ENCODE results near the gene UBE2G2.

Gene UBE2G2

DNA sequence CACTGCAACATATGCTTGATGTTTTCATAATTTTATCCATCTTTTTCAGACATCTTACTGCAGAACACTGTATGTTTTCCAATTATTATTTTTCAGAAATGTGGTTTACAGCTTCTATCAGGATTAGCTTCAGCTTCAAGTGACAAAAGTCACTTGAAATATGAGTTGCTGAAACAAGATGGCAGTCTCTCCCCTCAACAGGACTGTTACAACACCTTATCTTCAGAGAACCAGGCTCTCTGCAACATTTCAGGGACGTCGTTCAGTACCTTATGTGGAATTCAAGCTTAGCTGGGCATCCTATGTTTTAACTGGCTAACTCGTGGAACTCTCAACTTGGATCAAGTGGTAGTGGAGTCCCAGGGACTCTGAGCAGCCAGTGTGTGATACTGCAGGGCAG lies 2.0 kb upstream of the UBE2G2 start:
- Histone ChIP-seq H3K27ac (ENCODE audit: low read depth in 2 of 2, low read length in 2 of 2) (no peak overlapping the region), H3K36me3 (ENCODE audit: control insufficient read depth in 2 of 2, insufficient read depth in 2 of 2, low read length in 2 of 2) (peaks cover 25 to 38% of the 10 kb centered on the region in 2 donors), H3K9ac (ENCODE audit: low read depth in 1 of 2, low read length in 2 of 2) (no peak overlapping the region), H3K4me1 (ENCODE audit: control insufficient read depth in 2 of 2, insufficient read depth in 2 of 2, low read length in 2 of 2) (peaks cover 21 to 23% of the 10 kb centered on the region in 2 donors), H3K9me3 (ENCODE audit: control insufficient read depth in 2 of 2, low read length in 2 of 2) (no peaks in the 10 kb centered on the region), H3K4me3 (ENCODE audit: low read length in 2 of 2) (no peak overlapping the region), H3K27me3 (ENCODE audit: control insufficient read depth in 2 of 2, insufficient read depth in 2 of 2, low read length in 2 of 2) (no peaks in the 10 kb centered on the region)

DNA sequence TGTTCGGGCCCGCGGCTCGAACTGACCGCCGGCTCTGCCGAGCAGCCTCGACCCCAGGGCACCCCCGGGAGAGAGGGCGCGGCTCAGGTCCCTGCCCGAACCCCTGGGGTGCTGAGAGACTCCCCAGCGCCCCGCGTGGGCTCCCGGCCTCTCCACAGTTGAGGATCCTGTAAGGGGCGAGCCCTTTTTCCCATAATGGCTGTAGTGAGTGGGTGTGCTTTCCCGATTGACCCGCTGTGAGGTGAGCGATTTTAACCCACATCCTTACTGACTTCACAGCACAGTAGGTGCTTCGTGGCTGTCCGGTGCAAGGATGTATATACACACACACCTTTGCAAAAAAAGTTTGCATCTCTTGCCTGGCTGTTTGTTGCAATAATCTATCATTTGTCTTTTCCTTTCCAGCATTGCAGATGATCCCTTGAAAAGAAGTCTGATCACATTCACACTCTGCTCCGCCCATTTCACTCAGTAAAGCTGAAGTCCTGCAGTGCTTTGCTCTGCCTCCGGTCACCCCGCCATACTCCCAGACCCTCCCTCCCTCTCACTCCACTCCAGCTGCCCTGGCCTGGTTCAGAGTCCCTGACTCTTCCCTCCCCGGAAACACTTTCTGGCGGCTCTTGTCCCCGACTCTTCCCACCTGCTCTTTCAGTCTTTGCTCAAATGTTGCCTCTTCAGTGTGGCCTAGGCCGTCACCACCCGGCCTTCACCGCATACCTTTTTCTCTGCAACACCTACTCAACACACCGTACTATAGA lies 955 bp upstream of the UBE2G2 start:
- no peak overlapping the region for H3K27ac ChIP-seq (ENCODE audit: low read depth in 2 of 2, low read length in 2 of 2)
- peak overlapping the region; percentile 26 to 84 for H3K9ac ChIP-seq (ENCODE audit: low read depth in 1 of 2, low read length in 2 of 2)
- peaks cover 21 to 23% of the 10 kb centered on the region in 2 donors for H3K4me1 ChIP-seq (ENCODE audit: control insufficient read depth in 2 of 2, insufficient read depth in 2 of 2, low read length in 2 of 2)
- H3K4me3 ChIP-seq (ENCODE audit: low read length in 2 of 2) = peak overlapping the region; percentile 74 to 85
- H3K9me3 ChIP-seq (ENCODE audit: control insufficient read depth in 2 of 2, low read length in 2 of 2) = no peaks in the 10 kb centered on the region
- H3K36me3 ChIP-seq (ENCODE audit: control insufficient read depth in 2 of 2, insufficient read depth in 2 of 2, low read length in 2 of 2) = peaks cover 26 to 43% of the 10 kb centered on the region in 2 donors
- no peaks in the 10 kb centered on the region for H3K27me3 ChIP-seq (ENCODE audit: control insufficient read depth in 2 of 2, insufficient read depth in 2 of 2, low read length in 2 of 2)

GRCh38 chr21:44800971-44801467 lies 601 bp downstream of the UBE2G2 start:
- Histone ChIP-seq H3K9ac (ENCODE audit: low read depth in 1 of 2, low read length in 2 of 2) (peak overlapping the region; percentile 54 to 84), H3K27me3 (ENCODE audit: control insufficient read depth in 2 of 2, insufficient read depth in 2 of 2, low read length in 2 of 2) (no peaks in the 10 kb centered on the region), H3K4me1 (ENCODE audit: control insufficient read depth in 2 of 2, insufficient read depth in 2 of 2, low read length in 2 of 2) (peaks cover 21 to 23% of the 10 kb centered on the region in 2 donors), H3K27ac (ENCODE audit: low read depth in 2 of 2, low read length in 2 of 2) (no peak overlapping the region), H3K36me3 (ENCODE audit: control insufficient read depth in 2 of 2, insufficient read depth in 2 of 2, low read length in 2 of 2) (peaks cover 15 to 29% of the 10 kb centered on the region in 2 donors), H3K9me3 (ENCODE audit: control insufficient read depth in 2 of 2, low read length in 2 of 2) (no peaks in the 10 kb centered on the region), H3K4me3 (ENCODE audit: low read length in 2 of 2) (peak overlapping the region; percentile 74 to 85)

- peak overlapping the region; percentile 74 to 85 for H3K4me3 ChIP-seq (ENCODE audit: low read length in 2 of 2)
- peaks cover 21 to 23% of the 10 kb centered on the region in 2 donors for H3K4me1 ChIP-seq (ENCODE audit: control insufficient read depth in 2 of 2, insufficient read depth in 2 of 2, low read length in 2 of 2)
- H3K9ac ChIP-seq (ENCODE audit: low read depth in 1 of 2, low read length in 2 of 2) = no peak overlapping the region
- H3K27ac ChIP-seq (ENCODE audit: low read depth in 2 of 2, low read length in 2 of 2) = no peak overlapping the region
- no peaks in the 10 kb centered on the region for H3K9me3 ChIP-seq (ENCODE audit: control insufficient read depth in 2 of 2, low read length in 2 of 2)
- peaks cover 8 to 21% of the 10 kb centered on the region in 2 donors for H3K36me3 ChIP-seq (ENCODE audit: control insufficient read depth in 2 of 2, insufficient read depth in 2 of 2, low read length in 2 of 2)
- H3K27me3 ChIP-seq (ENCODE audit: control insufficient read depth in 2 of 2, insufficient read depth in 2 of 2, low read length in 2 of 2) = no peaks in the 10 kb centered on the region
Measured at GRCh38 chr21:44800103-44800502, 1.5 kb downstream of the UBE2G2 start.

GRCh38 chr21:44799646-44800045 lies 2.0 kb downstream of the UBE2G2 start:
- no peak overlapping the region for H3K9ac ChIP-seq (ENCODE audit: low read depth in 1 of 2, low read length in 2 of 2)
- no peak overlapping the region for H3K4me3 ChIP-seq (ENCODE audit: low read length in 2 of 2)

GRCh38 chr21:44797775-44798174 lies 3.8 kb downstream of the UBE2G2 start:
- Histone ChIP-seq H3K9me3 (ENCODE audit: control insufficient read depth in 2 of 2, low read length in 2 of 2) (no peaks in the 10 kb centered on the region), H3K4me3 (ENCODE audit: low read length in 2 of 2) (no peak overlapping the region), H3K4me1 (ENCODE audit: control insufficient read depth in 2 of 2, insufficient read depth in 2 of 2, low read length in 2 of 2) (peaks cover 19 to 23% of the 10 kb centered on the region in 2 donors), H3K36me3 (ENCODE audit: control insufficient read depth in 2 of 2, insufficient read depth in 2 of 2, low read length in 2 of 2) (peaks cover 3 to 16% of the 10 kb centered on the region in 2 donors), H3K27me3 (ENCODE audit: control insufficient read depth in 2 of 2, insufficient read depth in 2 of 2, low read length in 2 of 2) (no peaks in the 10 kb centered on the region), H3K27ac (ENCODE audit: low read depth in 2 of 2, low read length in 2 of 2) (no peak overlapping the region), H3K9ac (ENCODE audit: low read depth in 1 of 2, low read length in 2 of 2) (no peak overlapping the region)

More at GRCh38 chr21:44799646-44800045, 2.0 kb downstream of the UBE2G2 start:
- Histone ChIP-seq H3K27ac (ENCODE audit: low read depth in 2 of 2, low read length in 2 of 2) (no peak overlapping the region), H3K36me3 (ENCODE audit: control insufficient read depth in 2 of 2, insufficient read depth in 2 of 2, low read length in 2 of 2) (peaks cover 3 to 16% of the 10 kb centered on the region in 2 donors), H3K4me1 (ENCODE audit: control insufficient read depth in 2 of 2, insufficient read depth in 2 of 2, low read length in 2 of 2) (peaks cover 21 to 23% of the 10 kb centered on the region in 2 donors), H3K9me3 (ENCODE audit: control insufficient read depth in 2 of 2, low read length in 2 of 2) (no peaks in the 10 kb centered on the region), H3K27me3 (ENCODE audit: control insufficient read depth in 2 of 2, insufficient read depth in 2 of 2, low read length in 2 of 2) (no peaks in the 10 kb centered on the region)

- Histone ChIP-seq H3K9ac (ENCODE audit: low read depth in 1 of 2, low read length in 2 of 2) (no peak overlapping the region), H3K4me1 (ENCODE audit: control insufficient read depth in 2 of 2, insufficient read depth in 2 of 2, low read length in 2 of 2) (peaks cover 9 to 11% of the 10 kb centered on the region in 2 donors), H3K4me3 (ENCODE audit: low read length in 2 of 2) (no peak overlapping the region), H3K27me3 (ENCODE audit: control insufficient read depth in 2 of 2, insufficient read depth in 2 of 2, low read length in 2 of 2) (no peaks in the 10 kb centered on the region), H3K9me3 (ENCODE audit: control insufficient read depth in 2 of 2, low read length in 2 of 2) (no peaks in the 10 kb centered on the region), H3K36me3 (ENCODE audit: control insufficient read depth in 2 of 2, insufficient read depth in 2 of 2, low read length in 2 of 2) (peaks cover 3 to 22% of the 10 kb centered on the region in 2 donors), H3K27ac (ENCODE audit: low read depth in 2 of 2, low read length in 2 of 2) (no peak overlapping the region)
Measured at GRCh38 chr21:44795342-44795741, 6.3 kb downstream of the UBE2G2 start.

- Histone ChIP-seq H3K9me3 (ENCODE audit: control insufficient read depth in 2 of 2, low read length in 2 of 2) (no peaks in the 10 kb centered on the region), H3K27me3 (ENCODE audit: control insufficient read depth in 2 of 2, insufficient read depth in 2 of 2, low read length in 2 of 2) (no peaks in the 10 kb centered on the region), H3K4me3 (ENCODE audit: low read length in 2 of 2) (no peak overlapping the region), H3K9ac (ENCODE audit: low read depth in 1 of 2, low read length in 2 of 2) (no peak overlapping the region), H3K4me1 (ENCODE audit: control insufficient read depth in 2 of 2, insufficient read depth in 2 of 2, low read length in 2 of 2) (peaks cover 4 to 5% of the 10 kb centered on the region in 2 donors), H3K36me3 (ENCODE audit: control insufficient read depth in 2 of 2, insufficient read depth in 2 of 2, low read length in 2 of 2) (peaks cover 3 to 17% of the 10 kb centered on the region in 2 donors), H3K27ac (ENCODE audit: low read depth in 2 of 2, low read length in 2 of 2) (no peak overlapping the region)
Measured at GRCh38 chr21:44793592-44794374, 7.8 kb downstream of the UBE2G2 start.

GRCh38 chr21:44792702-44793591 lies 8.7 kb downstream of the UBE2G2 start:
- Histone ChIP-seq H3K4me1 (ENCODE audit: control insufficient read depth in 2 of 2, insufficient read depth in 2 of 2, low read length in 2 of 2) (peaks cover 4 to 5% of the 10 kb centered on the region in 2 donors), H3K27me3 (ENCODE audit: control insufficient read depth in 2 of 2, insufficient read depth in 2 of 2, low read length in 2 of 2) (no peaks in the 10 kb centered on the region), H3K4me3 (ENCODE audit: low read length in 2 of 2) (no peak overlapping the region), H3K27ac (ENCODE audit: low read depth in 2 of 2, low read length in 2 of 2) (no peak overlapping the region), H3K9me3 (ENCODE audit: control insufficient read depth in 2 of 2, low read length in 2 of 2) (no peaks in the 10 kb centered on the region), H3K36me3 (ENCODE audit: control insufficient read depth in 2 of 2, insufficient read depth in 2 of 2, low read length in 2 of 2) (peaks cover 3 to 9% of the 10 kb centered on the region in 2 donors), H3K9ac (ENCODE audit: low read depth in 1 of 2, low read length in 2 of 2) (no peak overlapping the region)

All from mucosa of rectum (tissue), 2 donors.